ENCODE results near the gene PPFIBP1.

Gene PPFIBP1

GRCh38 chr12:27555361-27555760 is 31.4 kb downstream of the PPFIBP1 start:
- no peaks in the 10 kb centered on the region for H3K27me3 ChIP-seq (ENCODE audit: insufficient read depth, low read length)
- H3K9me2 ChIP-seq (ENCODE audit: low read depth, low read length): no peaks in the 10 kb centered on the region
- no peak for TF ChIP-seq CTCF (IDR thresholded peaks at IDR 0.05; ENCODE audit: low read length)
- no peak for TF ChIP-seq EZH2 (IDR thresholded peaks at IDR 0.05; ENCODE audit: borderline replicate concordance, low read length)
- no peaks in the 10 kb centered on the region for H3K9me3 ChIP-seq (ENCODE audit: low read length)
- no peak overlapping the region for H3K4me3 ChIP-seq (ENCODE audit: low read depth, low read length, poor library complexity, severe bottlenecking)
- no peak overlapping the region for H3K9ac ChIP-seq (ENCODE audit: low read length)
- H3F3A ChIP-seq (ENCODE audit: insufficient read depth, low read length): no peaks in the 10 kb centered on the region
- no peaks in the 10 kb centered on the region for H3K36me3 ChIP-seq (ENCODE audit: insufficient read depth, low read length)
- H4K20me1 ChIP-seq (ENCODE audit: insufficient read depth, low read length): no peaks in the 10 kb centered on the region
- H3K4me2 ChIP-seq (ENCODE audit: low read length): no peak overlapping the region
- no peak overlapping the region for H3K27ac ChIP-seq (ENCODE audit: low read depth, low read length, poor library complexity, severe bottlenecking)
- no peak overlapping the region for H2AFZ ChIP-seq (ENCODE audit: low read length)
- no peaks in the 10 kb centered on the region for H3K79me2 ChIP-seq (ENCODE audit: insufficient read depth, low read length)
- no peaks in the 10 kb centered on the region for H3K4me1 ChIP-seq (ENCODE audit: insufficient read depth, low read length, severe bottlenecking)

GRCh38 chr12:27555925-27556778 is 32.1 kb downstream of the PPFIBP1 start:
- Histone ChIP-seq H3K79me2 (ENCODE audit: insufficient read depth, low read length) (no peaks in the 10 kb centered on the region), H2AFZ (ENCODE audit: low read length) (no peak overlapping the region), H3K9ac (ENCODE audit: low read length) (no peak overlapping the region), H3K27me3 (ENCODE audit: insufficient read depth, low read length) (no peaks in the 10 kb centered on the region), H3K4me3 (ENCODE audit: low read depth, low read length, poor library complexity, severe bottlenecking) (no peak overlapping the region), H3K27ac (ENCODE audit: low read depth, low read length, poor library complexity, severe bottlenecking) (no peak overlapping the region), H3K4me1 (ENCODE audit: insufficient read depth, low read length, severe bottlenecking) (no peaks in the 10 kb centered on the region), H4K20me1 (ENCODE audit: insufficient read depth, low read length) (no peaks in the 10 kb centered on the region), H3K4me2 (ENCODE audit: low read length) (no peak overlapping the region), H3F3A (ENCODE audit: insufficient read depth, low read length) (no peaks in the 10 kb centered on the region), H3K9me2 (ENCODE audit: low read depth, low read length) (no peaks in the 10 kb centered on the region), H3K36me3 (ENCODE audit: insufficient read depth, low read length) (no peaks in the 10 kb centered on the region), H3K9me3 (ENCODE audit: low read length) (no peaks in the 10 kb centered on the region)
- TF ChIP-seq CTCF (IDR thresholded peaks at IDR 0.05; ENCODE audit: low read length) (no peak), EZH2 (IDR thresholded peaks at IDR 0.05; ENCODE audit: borderline replicate concordance, low read length) (no peak)

- Histone ChIP-seq H3K36me3 (ENCODE audit: insufficient read depth, low read length) (no peaks in the 10 kb centered on the region), H3K9ac (ENCODE audit: low read length) (no peak overlapping the region), H3K9me3 (ENCODE audit: low read length) (no peaks in the 10 kb centered on the region), H3K4me1 (ENCODE audit: insufficient read depth, low read length, severe bottlenecking) (no peaks in the 10 kb centered on the region), H3K79me2 (ENCODE audit: insufficient read depth, low read length) (no peaks in the 10 kb centered on the region), H2AFZ (ENCODE audit: low read length) (no peak overlapping the region), H3K27ac (ENCODE audit: low read depth, low read length, poor library complexity, severe bottlenecking) (no peak overlapping the region), H3K27me3 (ENCODE audit: insufficient read depth, low read length) (no peaks in the 10 kb centered on the region), H3K4me3 (ENCODE audit: low read depth, low read length, poor library complexity, severe bottlenecking) (no peak overlapping the region), H3K9me2 (ENCODE audit: low read depth, low read length) (no peaks in the 10 kb centered on the region), H3K4me2 (ENCODE audit: low read length) (no peak overlapping the region), H4K20me1 (ENCODE audit: insufficient read depth, low read length) (no peaks in the 10 kb centered on the region), H3F3A (ENCODE audit: insufficient read depth, low read length) (no peaks in the 10 kb centered on the region)
- no peak for TF ChIP-seq CTCF (IDR thresholded peaks at IDR 0.05; ENCODE audit: low read length)
- TF ChIP-seq EZH2 (IDR thresholded peaks at IDR 0.05; ENCODE audit: borderline replicate concordance, low read length): no peak
Measured at GRCh38 chr12:27560126-27560525, 36.1 kb downstream of the PPFIBP1 start.

Data from OCI-LY1 (cell line).